H1 (cell line): ENCODE data around the gene AFG1L. TPM values are rescaled to one million over a fixed set of nuclear protein-coding genes. Genes with fewer than 3 reads are reported as not detected.
A peak's percentile ranks its signal among the peaks of the same experiment; 100 is the strongest.

ENCODE experiments used
- CTCF ChIA-PET: fragments of 300-600 bp; sonication (Branson Sonifier 250); formaldehyde crosslinking; loops from one replicate; lab custom pipeline; 2021; ENCODE audit not compliant: partially characterized antibody; lab: Charles Lee
- POLR2A ChIA-PET: fragments of 300-600 bp; sonication (Branson Sonifier 250); formaldehyde crosslinking; loops from one replicate; lab custom pipeline; 2021; ENCODE audit warnings: inconsistent platforms; ENCODE audit not compliant: partially characterized antibody; lab: Charles Lee
- DNase-seq, 2 experiments: peaks; one replicate each; pipeline versions ENCODE4 v3.0.0 to v3.0.0-alpha.2; 2010 to 2022; ENCODE audit warnings: low spot score in 2 of 2, low read depth in 1 of 2, mixed read lengths in 1 of 2
- FAIRE-seq: peaks from 2 replicates; lab custom pipeline; 2011; peaks lifted over from hg19 to GRCh38; lab: Jason Lieb, UNC
- H2AFZ ChIP-seq: 2 replicates; pipeline ENCODE4 v1.8.1; 2012; ENCODE audit warnings: low read length, inconsistent platforms
- H2AK5ac ChIP-seq: 2 replicates; pipeline ENCODE4 v1.6.1; 2013; ENCODE audit warnings: low read depth, low read length
- H2BK120ac ChIP-seq: replicated peaks from 2 replicates; pipeline ENCODE3; 2013; ENCODE audit warnings: low read depth, low read length, inconsistent platforms
- H2BK12ac ChIP-seq: 2 replicates; pipeline ENCODE4 v1.6.1; 2013; ENCODE audit warnings: low read depth, low read length
- H2BK15ac ChIP-seq: 2 replicates; pipeline ENCODE4 v1.6.1; 2013; ENCODE audit warnings: low read length
- H2BK20ac ChIP-seq: 2 replicates; pipeline ENCODE4 v1.6.1; 2013; ENCODE audit warnings: low read length
- H2BK5ac ChIP-seq: 2 replicates; pipeline ENCODE4 v1.6.1; 2013; ENCODE audit warnings: low read depth, low read length
- H3K14ac ChIP-seq: 2 replicates; pipeline ENCODE4 v1.6.1; 2013; ENCODE audit warnings: inconsistent platforms; ENCODE audit not compliant: insufficient read length
- H3K18ac ChIP-seq: 2 replicates; pipeline ENCODE4 v1.6.1; 2013; ENCODE audit warnings: low read length; ENCODE audit errors: extremely low read depth
- H3K23ac ChIP-seq: 2 replicates; pipeline ENCODE4 v1.6.1; 2013; ENCODE audit warnings: inconsistent platforms; ENCODE audit not compliant: insufficient read length
- H3K23me2 ChIP-seq: 2 replicates; pipeline ENCODE4 v1.6.1; 2013; ENCODE audit warnings: low read depth, low read length
- H3K27ac ChIP-seq: 2 replicates; pipeline ENCODE4 v1.6.1; 2011; ENCODE audit warnings: low read depth, low read length, inconsistent platforms
- H3K27me3 ChIP-seq, 4 experiments: replicated peaks in 1 of 4; 1 replicate in 1 of 4; 2 replicates in 3 of 4; pipeline versions ENCODE4 v1.6.1 to v1.8.1; 2011 to 2013; ENCODE audit warnings: low read length in 3 of 4, mild to moderate bottlenecking in 3 of 4, inconsistent platforms in 2 of 4, mixed read lengths in 2 of 4, moderate library complexity in 1 of 4; ENCODE audit not compliant: control insufficient read depth in 3 of 4, insufficient read depth in 3 of 4; ENCODE audit errors: extremely low read depth in 1 of 4
- H3K36me3 ChIP-seq, 4 experiments: 2 replicates each; pipeline versions ENCODE4 v1.6.1 to v1.8.1; 2011 to 2013; ENCODE audit warnings: mild to moderate bottlenecking in 4 of 4, low read length in 3 of 4, moderate library complexity in 2 of 4, control low read depth in 1 of 4, inconsistent platforms in 1 of 4; ENCODE audit not compliant: insufficient read depth in 4 of 4, control insufficient read depth in 2 of 4
- H3K4ac ChIP-seq: replicated peaks from 2 replicates; pipeline ENCODE3; 2013; ENCODE audit warnings: low read length, low read depth, mixed read lengths, inconsistent platforms; ENCODE audit not compliant: insufficient read length
- H3K4me1 ChIP-seq, 4 experiments: replicated peaks in 1 of 4; 1 replicate in 1 of 4; 2 replicates in 3 of 4; pipeline versions ENCODE4 v1.6.1 to v1.8.1; 2011 to 2013; ENCODE audit warnings: low read length in 3 of 4, inconsistent platforms in 2 of 4, mixed read lengths in 1 of 4; ENCODE audit not compliant: insufficient read depth in 4 of 4, control insufficient read depth in 3 of 4
- H3K4me2 ChIP-seq, 2 experiments: 2 replicates each; pipeline versions ENCODE4 v1.6.1 to v1.8.1; 2011 to 2013; ENCODE audit warnings: low read depth in 2 of 2, low read length in 2 of 2, control low read depth in 1 of 2, inconsistent platforms in 1 of 2, mild to moderate bottlenecking in 1 of 2; ENCODE audit not compliant: insufficient read depth in 1 of 2
- H3K4me3 ChIP-seq, 4 experiments: fragments of 200-600, 300-600 bp in 1 of 4; sonication (generic), shearing (Covaris generic), sonication (Bioruptor Twin) in 1 of 4; 2 replicates each; pipeline versions ENCODE4 v1.5.1 to v1.8.1; 2011 to 2016; ENCODE audit warnings: low read length in 4 of 4, low read depth in 3 of 4, control low read depth in 2 of 4, inconsistent platforms in 2 of 4, mild to moderate bottlenecking in 2 of 4, mixed read lengths in 1 of 4, moderate library complexity in 1 of 4; ENCODE audit not compliant: insufficient read depth in 2 of 4; ENCODE audit errors: extremely low read depth in 1 of 4
- H3K56ac ChIP-seq: replicated peaks from 2 replicates; pipeline ENCODE3; 2013; ENCODE audit warnings: low read depth, mild to moderate bottlenecking, mixed read lengths, low read length, inconsistent platforms; ENCODE audit not compliant: insufficient read length
- H3K79me1 ChIP-seq: 2 replicates; pipeline ENCODE4 v1.6.1; 2013; ENCODE audit warnings: low read depth, low read length, control low read depth
- H3K79me2 ChIP-seq, 2 experiments: 2 replicates each; pipeline versions ENCODE4 v1.6.1 to v1.8.1; 2012 to 2013; ENCODE audit warnings: low read length in 2 of 2, mild to moderate bottlenecking in 2 of 2, inconsistent platforms in 1 of 2; ENCODE audit not compliant: insufficient read depth in 2 of 2, control insufficient read depth in 1 of 2
- H3K9ac ChIP-seq, 4 experiments: replicated peaks in 1 of 4; 1 replicate in 1 of 4; 2 replicates in 3 of 4; pipeline versions ENCODE4 v1.6.1 to v1.8.1; 2011 to 2013; ENCODE audit warnings: low read depth in 3 of 4, low read length in 3 of 4, control low read depth in 2 of 4, mild to moderate bottlenecking in 2 of 4, moderate library complexity in 2 of 4, inconsistent platforms in 1 of 4; ENCODE audit errors: extremely low read depth in 1 of 4
- H3K9me3 ChIP-seq, 2 experiments: 2 replicates each; pipeline versions ENCODE4 v1.6.1 to v1.8.1; 2012 to 2013; ENCODE audit warnings: mild to moderate bottlenecking in 2 of 2, moderate library complexity in 2 of 2, control low read depth in 1 of 2, inconsistent platforms in 1 of 2, low read depth in 1 of 2, low read length in 1 of 2, mixed read lengths in 1 of 2; ENCODE audit not compliant: insufficient read depth in 2 of 2
- H4K20me1 ChIP-seq, 2 experiments: replicated peaks in 1 of 2; 2 replicates each; pipeline versions ENCODE3 to v1.8.1; 2011 to 2013; ENCODE audit warnings: inconsistent platforms in 2 of 2, low read length in 2 of 2, mild to moderate bottlenecking in 1 of 2; ENCODE audit not compliant: insufficient read depth in 2 of 2, control insufficient read depth in 1 of 2
- H4K5ac ChIP-seq: 2 replicates; pipeline ENCODE4 v1.6.1; 2013; ENCODE audit warnings: low read length, low read depth, mixed read lengths, inconsistent platforms; ENCODE audit not compliant: insufficient read length
- H4K8ac ChIP-seq: 2 replicates; pipeline ENCODE4 v1.8.0; 2013; ENCODE audit warnings: mild to moderate bottlenecking, moderate library complexity, low read length, inconsistent platforms; ENCODE audit not compliant: insufficient read depth; ENCODE audit errors: extremely low read depth
- H4K91ac ChIP-seq: replicated peaks from 2 replicates; pipeline ENCODE3; 2013; ENCODE audit warnings: low read length, mixed read lengths, inconsistent platforms; ENCODE audit not compliant: insufficient read length
- SIN3A ChIP-seq, 2 experiments: IDR thresholded peaks in 1 of 2; conservative IDR thresholded peaks in 1 of 2; 2 replicates each; pipeline ENCODE4 v1.6.1; 2011 to 2012; ENCODE audit warnings: low read length in 2 of 2, improper control_type of control experiment in 1 of 2, low read depth in 1 of 2, mild to moderate bottlenecking in 1 of 2
- SIX5 ChIP-seq: IDR thresholded peaks from 2 replicates; pipeline ENCODE4 v1.6.1; 2011; ENCODE audit warnings: mild to moderate bottlenecking, low read depth, low read length
- WGBS, 2 experiments: shearing (Covaris generic) in 1 of 2; methylation state at CpG; one replicate each; pipeline versions ENCODE4 v1.1.6 to v1.1.7; 2013 to 2015; ENCODE audit warnings: low lambda C conversion rate in 2 of 2, mixed read lengths in 2 of 2, inconsistent platforms in 1 of 2, low coverage in 1 of 2, missing lambda C conversion rate in 1 of 2; ENCODE audit not compliant: insufficient replicate concordance in 2 of 2, insufficient coverage in 1 of 2, insufficient read length in 1 of 2; ENCODE audit errors: extremely low coverage in 1 of 2, missing lambda C conversion rate in 1 of 2; 5-methylcytosine and 5-hydroxymethylcytosine counted together
- polyA plus RNA-seq, 7 experiments: library from polyadenylated mRNA; depleted of rRNA in 3 of 7; stranded (reverse) in 5 of 7; unstranded in 2 of 7; fragments of >200 nt in 5 of 7; fragments of 200-250 nt in 2 of 7; gene quantifications; 1 replicate in 5 of 7; 2 replicates in 1 of 7; 4 replicates in 1 of 7; pipeline versions ENCODE4 v1.2.1 to v1.2.3, GENCODE V29; 2011 to 2013; ENCODE audit warnings: missing spikeins in 2 of 7, mixed read lengths in 2 of 7
- total RNA-seq: library from RNA; stranded (reverse); fragmentation: NEBNext Ultra II Directional; extraction: Animal tissue kit (Norgen Biotek cat#: 25700); gene quantifications from 2 replicates; pipeline ENCODE4 v1.2.1, GENCODE V29; 2021

The AFG1L gene
- total and polyA plus RNA-seq, 2 of the 8 experiments (the other 6 are each of a cell fraction or from before 2014, with no cell fraction given), result 0.98 to 5.7 TPM

DNA sequence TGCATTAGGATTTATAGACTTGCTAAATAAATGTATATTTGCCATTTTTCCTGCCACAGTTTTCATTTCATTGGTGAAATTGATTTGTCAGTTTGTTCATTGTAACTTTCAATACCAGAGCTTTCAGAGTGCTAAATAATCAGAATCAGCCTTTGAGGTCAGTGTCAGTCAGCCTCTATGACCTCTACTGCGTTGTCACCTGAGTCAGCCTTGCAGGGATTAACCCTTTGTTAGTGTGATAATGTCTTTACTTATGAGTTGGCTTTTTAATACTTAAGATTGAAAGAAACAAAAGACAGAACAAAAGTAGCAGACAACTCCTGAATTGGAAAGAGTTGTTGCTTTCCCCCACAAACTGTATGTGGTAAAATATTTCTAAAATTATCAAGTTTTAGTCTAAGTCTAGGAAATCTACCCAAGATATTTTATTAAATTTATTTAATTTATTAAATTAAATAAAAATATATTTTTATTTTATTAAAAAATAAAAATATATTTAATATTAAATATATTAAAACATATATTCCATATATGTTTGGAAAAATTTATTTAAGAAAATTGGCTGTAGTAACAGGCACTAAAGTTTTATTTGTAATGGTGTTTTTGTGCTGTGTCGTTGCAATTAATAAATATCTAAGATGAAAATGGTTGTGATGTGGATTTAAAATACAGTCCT, 125.2 kb downstream of the AFG1L start:
- Histone ChIP-seq H3K36me3 (no peaks in the 10 kb centered on the region), H4K20me1 (peaks cover 0 to 1% of the 10 kb centered on the region in 2 experiments), H2BK15ac (no peak overlapping the region), H3K27me3 (no peaks in the 10 kb centered on the region), H3K18ac (no peak overlapping the region), H3K79me1 (no peaks in the 10 kb centered on the region), H3K4me3 (no peak overlapping the region), H3K56ac (no peak overlapping the region), H3K4ac (no peak overlapping the region), H3K79me2 (no peaks in the 10 kb centered on the region), H4K8ac (no peak overlapping the region), H2BK20ac (no peak overlapping the region), H3K14ac (no peak overlapping the region), H2BK5ac (no peak overlapping the region), H4K5ac (no peak overlapping the region), H3K27ac (no peak overlapping the region), H2BK120ac (no peak overlapping the region), H3K4me1 (no peaks in the 10 kb centered on the region), H3K4me2 (no peak overlapping the region), H2AK5ac (no peak overlapping the region), H2BK12ac (no peak overlapping the region), H3K9ac (no peak overlapping the region), H3K23ac (no peak overlapping the region), H3K23me2 (no peaks in the 10 kb centered on the region), H2AFZ (no peak overlapping the region), H4K91ac (no peak overlapping the region), H3K9me3 (no peaks in the 10 kb centered on the region)
- FAIRE-seq (peak; percentile 63), DNase-seq (no peak)
- no peak for TF ChIP-seq SIX5
- TF ChIP-seq SIN3A (conservative IDR thresholded peaks at IDR 0.05 in 1 of 2, IDR thresholded peaks at IDR 0.05 in 1 of 2; ENCODE audit: low read depth in 1 of 2, low read length in 2 of 2), result no peak
- WGBS, 2 experiments, result 83% methylated on average over 2 of the region's 2 CpGs; no CpG with 5 or more reads in 1 of the 2 experiments
- POLR2A ChIA-PET, result no interaction called here
- CTCF ChIA-PET, result interaction anchor here (1.7 kb wide), 1 partner anchor 16 kb away, joined by 4 read pairs; no protein-coding TSS in a partner anchor
